ENCODE measurements around the gene HCK. TPM values are rescaled to one million over a fixed set of nuclear protein-coding genes. Genes with fewer than 3 reads are reported as not detected.

The HCK gene
- polyA plus RNA-seq, 1 of the 3 experiments (the other 2 are of a cell fraction) = not detected

DNA sequence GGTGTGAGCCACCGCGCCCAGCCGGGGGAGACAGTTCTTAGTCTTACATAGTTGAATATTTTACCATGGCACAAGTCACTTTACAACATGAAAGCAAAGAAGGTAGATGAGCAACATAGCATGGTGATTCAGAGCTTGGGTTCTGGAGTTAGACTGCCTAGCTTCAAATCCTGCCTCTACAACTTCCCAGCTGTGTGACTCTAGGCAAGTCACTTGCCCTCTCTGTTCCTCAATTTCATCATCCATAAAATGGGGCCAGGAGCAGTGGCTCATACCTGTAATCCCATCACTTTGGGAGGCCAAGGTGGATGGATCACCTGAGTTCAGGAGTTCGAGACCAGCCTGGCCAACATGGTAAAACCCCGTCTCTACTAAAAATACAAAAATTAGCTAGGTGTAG lies 26.3 kb downstream of the HCK start:
- Histone ChIP-seq H3K4me3 (ENCODE audit: low read depth in 2 of 2, low read length in 1 of 2) (no peak overlapping the region), H3K79me2 (ENCODE audit: insufficient read depth) (no peaks in the 10 kb centered on the region), H3K9me3 (no peaks in the 10 kb centered on the region), H3K9ac (no peak overlapping the region), H3K9me2 (no peaks in the 10 kb centered on the region), H4K20me1 (ENCODE audit: insufficient read depth) (no peaks in the 10 kb centered on the region), H3K27ac (ENCODE audit: low read depth in 2 of 2, low read length in 1 of 2) (no peak overlapping the region), H3K36me3 (replicated peaks in 1 of 2; ENCODE audit: control insufficient read depth in 1 of 2, insufficient read depth in 2 of 2, low read length in 1 of 2) (no peaks in the 10 kb centered on the region), H3K27me3 (ENCODE audit: insufficient read depth) (peaks cover 5% of the 10 kb centered on the region), H2AFZ (ENCODE audit: low read depth) (no peak overlapping the region), H3K4me2 (no peak overlapping the region), H3F3A (replicated peaks; ENCODE audit: insufficient read depth) (no peaks in the 10 kb centered on the region), H3K4me1 (ENCODE audit: control insufficient read depth in 1 of 2, insufficient read depth in 2 of 2, low read depth in 1 of 2, low read length in 1 of 2) (no peaks in the 10 kb centered on the region; a peak in 1 of 4 replicates)
- ChIA-PET CTCF (interaction anchor here (0.6 to 1.2 kb wide), 2 partner anchors 10 to 19 kb away, joined by 3 to 4 read pairs; no protein-coding TSS in a partner anchor), POLR2A (no interaction called here)
- DNase-seq = no peak
- TF ChIP-seq NRF1 (IDR thresholded peaks at IDR 0.05; ENCODE audit: low read depth, low read length) (no peak), SIN3A (IDR thresholded peaks at IDR 0.05; ENCODE audit: borderline replicate concordance, low read depth, low read length) (no peak), GATA2 (CRISPR knock-in tag; IDR thresholded peaks at IDR 0.05) (no peak), ELF1 (IDR thresholded peaks at IDR 0.05) (no peak), TCF12 (IDR thresholded peaks at IDR 0.05) (no peak), FOXM1 (IDR thresholded peaks at IDR 0.05; ENCODE audit: low read depth) (no peak)
- TF ChIP-seq, protein P1, sequence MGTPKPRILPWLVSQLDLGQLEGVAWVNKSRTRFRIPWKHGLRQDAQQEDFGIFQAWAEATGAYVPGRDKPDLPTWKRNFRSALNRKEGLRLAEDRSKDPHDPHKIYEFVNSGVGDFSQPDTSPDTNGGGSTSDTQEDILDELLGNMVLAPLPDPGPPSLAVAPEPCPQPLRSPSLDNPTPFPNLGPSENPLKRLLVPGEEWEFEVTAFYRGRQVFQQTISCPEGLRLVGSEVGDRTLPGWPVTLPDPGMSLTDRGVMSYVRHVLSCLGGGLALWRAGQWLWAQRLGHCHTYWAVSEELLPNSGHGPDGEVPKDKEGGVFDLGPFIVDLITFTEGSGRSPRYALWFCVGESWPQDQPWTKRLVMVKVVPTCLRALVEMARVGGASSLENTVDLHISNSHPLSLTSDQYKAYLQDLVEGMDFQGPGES (IDR thresholded peaks at IDR 0.05; ENCODE audit: low read depth, low read length) = no peak
- TF ChIP-seq, protein P2, sequence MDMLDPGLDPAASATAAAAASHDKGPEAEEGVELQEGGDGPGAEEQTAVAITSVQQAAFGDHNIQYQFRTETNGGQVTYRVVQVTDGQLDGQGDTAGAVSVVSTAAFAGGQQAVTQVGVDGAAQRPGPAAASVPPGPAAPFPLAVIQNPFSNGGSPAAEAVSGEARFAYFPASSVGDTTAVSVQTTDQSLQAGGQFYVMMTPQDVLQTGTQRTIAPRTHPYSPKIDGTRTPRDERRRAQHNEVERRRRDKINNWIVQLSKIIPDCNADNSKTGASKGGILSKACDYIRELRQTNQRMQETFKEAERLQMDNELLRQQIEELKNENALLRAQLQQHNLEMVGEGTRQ (IDR thresholded peaks at IDR 0.05; ENCODE audit: borderline replicate concordance, low read depth, low read length) = no peak
- WGBS (ENCODE audit: low lambda C conversion rate) = 88% methylated on average over 5 of the region's 5 CpGs

DNA sequence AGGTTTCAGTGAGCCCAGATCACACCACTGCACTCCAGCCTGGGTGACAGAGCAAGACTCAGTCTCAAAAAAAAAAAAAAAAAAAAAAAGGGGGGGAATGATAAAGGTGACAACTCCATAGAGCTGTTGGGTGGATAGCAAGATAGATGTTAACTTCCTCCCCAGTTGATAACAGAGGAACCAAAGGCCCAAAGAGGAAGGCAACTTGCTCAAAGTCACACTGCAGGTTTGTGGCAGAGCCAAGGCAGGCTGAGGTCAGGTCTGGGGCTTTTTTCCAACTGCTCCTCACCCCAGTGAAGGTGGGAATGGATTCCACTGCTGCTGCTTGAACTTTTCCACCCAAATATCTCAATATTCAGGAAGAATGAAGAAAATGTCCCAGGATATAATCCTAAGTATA lies 26.7 kb downstream of the HCK start:
- Histone ChIP-seq H3F3A (replicated peaks; ENCODE audit: insufficient read depth) (no peaks in the 10 kb centered on the region), H3K9me2 (no peaks in the 10 kb centered on the region), H3K79me2 (ENCODE audit: insufficient read depth) (no peaks in the 10 kb centered on the region), H3K4me3 (ENCODE audit: low read depth in 2 of 2, low read length in 1 of 2) (no peak overlapping the region), H3K9me3 (no peaks in the 10 kb centered on the region), H3K4me2 (no peak overlapping the region), H3K27me3 (ENCODE audit: insufficient read depth) (peaks cover 7% of the 10 kb centered on the region), H3K4me1 (ENCODE audit: control insufficient read depth in 1 of 2, insufficient read depth in 2 of 2, low read depth in 1 of 2, low read length in 1 of 2) (no peaks in the 10 kb centered on the region; a peak in 1 of 4 replicates), H2AFZ (ENCODE audit: low read depth) (no peak overlapping the region), H3K36me3 (replicated peaks in 1 of 2; ENCODE audit: control insufficient read depth in 1 of 2, insufficient read depth in 2 of 2, low read length in 1 of 2) (no peaks in the 10 kb centered on the region), H3K9ac (no peak overlapping the region), H3K27ac (ENCODE audit: low read depth in 2 of 2, low read length in 1 of 2) (no peak overlapping the region), H4K20me1 (ENCODE audit: insufficient read depth) (no peaks in the 10 kb centered on the region)
- ChIA-PET CTCF (interaction anchor here (0.6 to 2.1 kb wide), 4 partner anchors 10 to 226 kb away, joined by 3 to 11 read pairs (median 4); no protein-coding TSS in a partner anchor), POLR2A (no interaction called here)
- no peak for DNase-seq
- TF ChIP-seq EP300 (IDR thresholded peaks at IDR 0.05; ENCODE audit: borderline replicate concordance in 1 of 2, low read depth in 1 of 2, low read length in 1 of 2) (no peak), GABPA (IDR thresholded peaks at IDR 0.05; ENCODE audit: low read depth) (no peak), ELF1 (IDR thresholded peaks at IDR 0.05) (no peak), FOSL2 (IDR thresholded peaks at IDR 0.05; ENCODE audit: borderline replicate concordance, low read depth) (no peak), JUND (IDR thresholded peaks at IDR 0.05) (no peak), TCF12 (IDR thresholded peaks at IDR 0.05) (no peak), RAD21 (IDR thresholded peaks at IDR 0.05; ENCODE audit: low read length) (no peak), RXRA (IDR thresholded peaks at IDR 0.05; ENCODE audit: borderline replicate concordance, low read depth) (no peak), NRF1 (IDR thresholded peaks at IDR 0.05; ENCODE audit: low read depth, low read length) (no peak), EZH2phosphoT487 (IDR thresholded peaks at IDR 0.05; ENCODE audit: borderline replicate concordance, low read depth) (no peak), GATA2 (CRISPR knock-in tag; IDR thresholded peaks at IDR 0.05) (no peak), NFIC (IDR thresholded peaks at IDR 0.05; ENCODE audit: borderline replicate concordance) (no peak), TAF1 (IDR thresholded peaks at IDR 0.05; ENCODE audit: borderline replicate concordance, low read depth, low read length) (no peak)
- TF ChIP-seq, protein P3, sequence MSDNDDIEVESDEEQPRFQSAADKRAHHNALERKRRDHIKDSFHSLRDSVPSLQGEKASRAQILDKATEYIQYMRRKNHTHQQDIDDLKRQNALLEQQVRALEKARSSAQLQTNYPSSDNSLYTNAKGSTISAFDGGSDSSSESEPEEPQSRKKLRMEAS (IDR thresholded peaks at IDR 0.05; ENCODE audit: low read depth) = no peak
- TF ChIP-seq, protein P4, sequence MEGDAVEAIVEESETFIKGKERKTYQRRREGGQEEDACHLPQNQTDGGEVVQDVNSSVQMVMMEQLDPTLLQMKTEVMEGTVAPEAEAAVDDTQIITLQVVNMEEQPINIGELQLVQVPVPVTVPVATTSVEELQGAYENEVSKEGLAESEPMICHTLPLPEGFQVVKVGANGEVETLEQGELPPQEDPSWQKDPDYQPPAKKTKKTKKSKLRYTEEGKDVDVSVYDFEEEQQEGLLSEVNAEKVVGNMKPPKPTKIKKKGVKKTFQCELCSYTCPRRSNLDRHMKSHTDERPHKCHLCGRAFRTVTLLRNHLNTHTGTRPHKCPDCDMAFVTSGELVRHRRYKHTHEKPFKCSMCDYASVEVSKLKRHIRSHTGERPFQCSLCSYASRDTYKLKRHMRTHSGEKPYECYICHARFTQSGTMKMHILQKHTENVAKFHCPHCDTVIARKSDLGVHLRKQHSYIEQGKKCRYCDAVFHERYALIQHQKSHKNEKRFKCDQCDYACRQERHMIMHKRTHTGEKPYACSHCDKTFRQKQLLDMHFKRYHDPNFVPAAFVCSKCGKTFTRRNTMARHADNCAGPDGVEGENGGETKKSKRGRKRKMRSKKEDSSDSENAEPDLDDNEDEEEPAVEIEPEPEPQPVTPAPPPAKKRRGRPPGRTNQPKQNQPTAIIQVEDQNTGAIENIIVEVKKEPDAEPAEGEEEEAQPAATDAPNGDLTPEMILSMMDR (IDR thresholded peaks at IDR 0.05) = no peak
- TF ChIP-seq, protein P5, sequence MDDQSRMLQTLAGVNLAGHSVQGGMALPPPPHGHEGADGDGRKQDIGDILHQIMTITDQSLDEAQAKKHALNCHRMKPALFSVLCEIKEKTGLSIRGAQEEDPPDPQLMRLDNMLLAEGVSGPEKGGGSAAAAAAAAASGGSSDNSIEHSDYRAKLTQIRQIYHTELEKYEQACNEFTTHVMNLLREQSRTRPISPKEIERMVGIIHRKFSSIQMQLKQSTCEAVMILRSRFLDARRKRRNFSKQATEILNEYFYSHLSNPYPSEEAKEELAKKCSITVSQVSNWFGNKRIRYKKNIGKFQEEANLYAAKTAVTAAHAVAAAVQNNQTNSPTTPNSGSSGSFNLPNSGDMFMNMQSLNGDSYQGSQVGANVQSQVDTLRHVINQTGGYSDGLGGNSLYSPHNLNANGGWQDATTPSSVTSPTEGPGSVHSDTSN (IDR thresholded peaks at IDR 0.05) = no peak
- TF ChIP-seq, protein P6, sequence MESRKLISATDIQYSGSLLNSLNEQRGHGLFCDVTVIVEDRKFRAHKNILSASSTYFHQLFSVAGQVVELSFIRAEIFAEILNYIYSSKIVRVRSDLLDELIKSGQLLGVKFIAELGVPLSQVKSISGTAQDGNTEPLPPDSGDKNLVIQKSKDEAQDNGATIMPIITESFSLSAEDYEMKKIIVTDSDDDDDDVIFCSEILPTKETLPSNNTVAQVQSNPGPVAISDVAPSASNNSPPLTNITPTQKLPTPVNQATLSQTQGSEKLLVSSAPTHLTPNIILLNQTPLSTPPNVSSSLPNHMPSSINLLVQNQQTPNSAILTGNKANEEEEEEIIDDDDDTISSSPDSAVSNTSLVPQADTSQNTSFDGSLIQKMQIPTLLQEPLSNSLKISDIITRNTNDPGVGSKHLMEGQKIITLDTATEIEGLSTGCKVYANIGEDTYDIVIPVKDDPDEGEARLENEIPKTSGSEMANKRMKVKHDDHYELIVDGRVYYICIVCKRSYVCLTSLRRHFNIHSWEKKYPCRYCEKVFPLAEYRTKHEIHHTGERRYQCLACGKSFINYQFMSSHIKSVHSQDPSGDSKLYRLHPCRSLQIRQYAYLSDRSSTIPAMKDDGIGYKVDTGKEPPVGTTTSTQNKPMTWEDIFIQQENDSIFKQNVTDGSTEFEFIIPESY (IDR thresholded peaks at IDR 0.05; ENCODE audit: borderline replicate concordance, low read depth) = no peak

Measured in SK-N-SH (cell line).